Middle frontal gyrus (tissue), 1 donor: Measurements from ENCODE around the gene ATP8A1.
"Not testable (repeated sequence)": the region's sequence is repeated elsewhere in the genome, so short reads cannot be mapped to it uniquely, and the experiment has no call there.

ENCODE experiments used
- DNase-seq: peaks from one replicate; pipeline ENCODE4 v3.0.0-alpha.2; 2015; ENCODE audit warnings: low spot score; ENCODE audit errors: extremely low spot score

The ATP8A1 gene

DNA sequence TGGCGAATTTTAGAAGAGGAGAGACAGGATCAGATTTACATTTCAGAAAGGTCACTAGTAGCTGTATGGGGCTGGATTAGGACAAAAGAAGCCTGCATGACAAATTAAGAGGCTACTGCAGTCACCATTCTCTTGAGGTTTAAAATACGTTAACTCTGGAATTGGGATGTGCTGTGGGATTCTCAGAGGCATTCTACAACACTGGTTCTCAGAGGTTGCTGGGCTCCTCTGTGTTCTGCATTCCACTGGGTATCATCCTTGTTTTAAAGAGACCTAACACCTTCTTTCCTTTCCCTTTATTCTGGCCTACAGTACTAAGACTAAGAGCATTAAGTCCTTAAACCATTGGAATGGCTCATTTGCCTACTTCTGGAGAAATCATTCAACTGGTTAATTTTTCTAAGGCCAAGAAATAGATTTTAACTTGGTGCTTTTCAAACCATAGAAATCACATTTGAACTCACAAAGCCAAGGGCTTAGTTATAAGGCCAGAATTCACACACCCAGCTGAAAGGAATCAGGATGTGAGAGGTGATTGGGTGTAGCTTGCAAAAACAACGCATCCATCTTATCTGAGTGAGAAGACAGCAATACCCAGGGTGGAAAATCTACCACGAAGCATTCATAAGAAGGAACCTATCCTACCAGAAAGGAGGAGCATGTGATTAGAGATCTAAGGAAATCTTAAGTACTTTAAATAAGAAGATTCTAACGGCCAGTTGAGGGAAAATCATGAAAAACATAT is 143.0 kb downstream of the ATP8A1 start:
- no peak for DNase-seq

DNA sequence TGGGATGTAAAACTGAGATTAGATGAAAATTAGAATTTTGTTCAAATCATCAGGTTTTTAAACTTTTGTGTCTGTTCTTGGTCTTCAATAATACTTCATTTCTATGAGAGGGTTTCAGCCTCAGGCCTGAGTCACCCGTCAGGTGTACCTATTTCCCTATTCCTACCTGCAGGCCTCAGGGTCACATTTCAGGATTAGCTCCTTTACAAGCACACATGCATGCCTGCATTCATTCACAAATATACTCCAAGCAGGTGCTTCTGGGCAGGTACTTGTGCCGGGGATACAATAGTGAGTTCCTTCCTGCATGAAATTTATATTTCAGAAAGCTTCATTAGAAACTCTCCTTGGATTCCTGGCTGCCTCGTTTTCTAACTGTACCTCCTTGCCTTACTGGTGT is 144.7 kb downstream of the ATP8A1 start:
- no peak for DNase-seq

DNA sequence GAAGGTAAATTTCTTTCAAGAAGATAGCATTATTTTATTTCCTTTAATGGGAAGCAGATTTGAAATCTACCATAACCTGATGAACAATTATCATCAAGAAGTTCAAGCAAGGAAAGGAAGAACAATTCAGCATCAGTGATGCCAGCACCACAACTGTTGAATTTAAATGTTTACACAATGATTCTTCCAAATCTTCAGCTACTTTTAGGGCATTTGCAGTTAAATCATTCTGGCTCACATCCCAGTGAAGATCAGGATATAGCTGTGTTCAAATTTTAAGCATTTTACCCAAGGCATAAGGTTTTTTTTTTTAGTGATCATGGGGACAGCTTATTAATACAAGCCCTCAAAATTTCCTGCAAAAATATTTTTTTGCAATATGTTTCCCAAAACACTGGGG is 146.7 kb downstream of the ATP8A1 start:
- no peak for DNase-seq

DNA sequence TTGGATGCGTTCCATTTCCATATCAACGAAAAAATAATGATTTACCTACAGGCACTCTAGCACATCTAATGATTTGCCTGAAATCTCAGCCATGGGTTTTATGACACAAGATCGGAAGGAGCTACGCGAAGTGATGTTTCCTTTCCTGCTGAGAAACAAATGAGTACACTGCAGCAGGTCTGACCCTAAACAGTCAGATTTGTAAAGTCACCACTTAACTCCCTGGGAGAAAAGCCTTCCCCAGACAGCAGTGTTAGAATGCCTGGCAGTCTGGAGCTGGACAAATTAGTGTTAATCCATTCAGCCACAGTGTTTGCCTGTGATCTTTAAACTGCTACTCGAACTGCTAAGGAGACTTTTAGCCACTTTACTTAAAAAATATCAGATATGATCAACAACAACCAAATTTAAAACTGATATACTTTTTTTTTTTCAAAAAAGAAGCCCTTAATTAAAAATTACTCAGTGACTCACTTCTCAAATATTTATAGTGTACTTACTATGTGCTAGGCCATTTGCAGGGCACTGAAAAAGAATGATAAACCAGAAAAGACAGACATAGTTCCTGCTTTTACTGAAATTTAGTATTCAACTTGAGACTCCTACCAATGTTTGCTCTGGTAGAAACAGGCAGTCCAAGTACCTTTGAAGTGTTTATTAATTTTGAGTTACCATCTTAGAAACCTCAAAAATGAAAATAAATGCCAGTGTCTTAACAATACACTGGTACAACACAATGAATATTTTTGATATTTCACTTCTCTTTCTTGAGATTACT is 155.1 kb downstream of the ATP8A1 start:
- no peak for DNase-seq

- no peak for DNase-seq
Observed at GRCh38 chr4:42498040-42498439, 158.9 kb downstream of the ATP8A1 start.

GRCh38 chr4:42497142-42497910 is 159.6 kb downstream of the ATP8A1 start:
- DNase-seq, result no peak

GRCh38 chr4:42492962-42493361 is 163.9 kb downstream of the ATP8A1 start:
- no peak for DNase-seq

DNA sequence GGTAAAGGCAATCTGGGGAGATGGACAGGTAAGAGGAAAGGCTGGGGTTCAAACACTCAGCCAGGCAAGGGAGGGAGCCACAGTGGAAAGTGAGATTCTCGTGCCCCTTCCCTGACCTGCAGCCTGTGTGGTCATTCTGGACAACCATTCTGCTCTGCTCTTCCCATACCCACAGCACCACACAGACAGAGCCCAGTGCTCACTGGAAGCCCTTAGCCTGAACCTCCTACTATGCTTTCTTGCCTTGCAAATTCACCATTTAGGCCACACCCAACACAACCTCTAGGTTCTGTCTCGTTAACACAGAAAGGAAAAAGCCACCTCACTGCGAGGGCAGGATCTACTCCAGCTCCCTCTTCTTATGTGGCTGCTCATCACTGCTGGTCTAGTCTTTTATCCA is 166.9 kb downstream of the ATP8A1 start:
- no peak for DNase-seq

GRCh38 chr4:42489095-42489494 is 167.8 kb downstream of the ATP8A1 start:
- no peak for DNase-seq

DNA sequence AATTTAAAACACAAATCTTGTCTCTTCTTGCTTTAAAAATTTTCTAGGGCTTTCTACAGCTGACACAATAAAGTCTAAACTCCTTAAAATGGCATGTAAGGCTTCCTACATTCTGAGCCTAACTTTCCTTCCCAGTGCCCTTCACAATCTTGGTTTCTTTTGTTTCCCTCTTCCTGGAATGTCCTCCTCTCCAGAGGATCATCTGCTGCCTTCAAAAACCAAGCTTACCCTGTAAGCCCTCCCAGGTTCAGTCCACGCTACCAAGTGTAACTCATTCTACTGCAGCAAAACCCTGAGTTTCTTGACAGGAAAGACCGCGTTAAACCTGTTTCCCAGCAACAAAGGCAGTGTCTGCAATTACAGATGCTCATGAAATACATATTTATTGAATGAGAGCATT is 168.4 kb downstream of the ATP8A1 start:
- no peak for DNase-seq

- no peak for DNase-seq
Observed at GRCh38 chr4:42488114-42488513, 168.8 kb downstream of the ATP8A1 start.

- no peak for DNase-seq
Observed at GRCh38 chr4:42487230-42487629, 169.7 kb downstream of the ATP8A1 start.

- not testable (repeated sequence) for DNase-seq
Observed at GRCh38 chr4:42486156-42486555, 170.7 kb downstream of the ATP8A1 start.

- DNase-seq, result no peak
Observed at GRCh38 chr4:42484630-42485029, 172.3 kb downstream of the ATP8A1 start.

DNA sequence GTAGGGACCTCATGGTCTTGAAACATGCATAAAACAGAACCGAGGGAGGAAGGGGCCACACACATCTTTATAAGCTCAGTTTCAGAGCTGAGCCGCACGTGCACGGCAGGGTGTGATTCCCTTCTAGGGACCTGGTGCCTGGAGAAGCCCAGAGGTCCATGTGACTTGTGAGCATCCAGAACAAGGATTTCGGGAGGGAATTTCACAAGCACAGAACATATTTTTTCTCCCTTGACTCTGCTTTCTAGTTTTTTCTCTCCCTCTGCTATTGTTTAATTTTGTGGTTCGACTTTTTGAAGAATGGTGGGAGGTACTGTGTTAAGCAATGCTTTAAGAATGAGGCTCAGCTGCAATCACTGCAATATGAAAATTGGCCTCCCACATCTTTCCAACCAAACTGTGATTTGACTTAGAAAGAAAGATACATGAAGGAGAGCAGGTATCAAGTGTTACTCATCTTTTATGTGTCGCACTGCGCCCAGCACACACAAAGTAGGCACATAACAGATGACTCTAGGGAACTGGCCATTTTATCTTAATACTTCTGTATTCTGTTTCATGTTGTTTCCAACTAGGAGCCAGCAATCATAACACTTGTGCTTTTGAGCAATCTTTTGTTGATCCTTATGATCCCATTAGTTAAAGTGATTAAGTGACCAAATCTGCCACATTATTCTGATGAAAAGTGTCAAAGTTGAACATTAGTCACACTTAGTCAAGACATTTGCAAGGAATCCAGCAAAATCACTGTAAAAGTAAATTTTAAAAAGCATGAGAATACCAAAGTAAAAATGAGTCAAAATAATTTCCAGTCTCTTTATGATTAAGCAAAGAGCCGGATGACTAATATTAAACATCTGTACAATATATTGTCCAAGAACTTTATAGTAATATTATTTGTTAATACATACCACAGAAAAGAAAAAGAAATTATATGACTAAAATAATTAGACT is 173.2 kb downstream of the ATP8A1 start:
- DNase-seq, result peak; percentile 25

GRCh38 chr4:42482516-42483327 is 174.2 kb downstream of the ATP8A1 start:
- DNase-seq, result no peak

GRCh38 chr4:42480717-42481116 is 176.2 kb downstream of the ATP8A1 start:
- no peak for DNase-seq

- no peak for DNase-seq
Observed at GRCh38 chr4:42480281-42480680, 176.6 kb downstream of the ATP8A1 start.

DNA sequence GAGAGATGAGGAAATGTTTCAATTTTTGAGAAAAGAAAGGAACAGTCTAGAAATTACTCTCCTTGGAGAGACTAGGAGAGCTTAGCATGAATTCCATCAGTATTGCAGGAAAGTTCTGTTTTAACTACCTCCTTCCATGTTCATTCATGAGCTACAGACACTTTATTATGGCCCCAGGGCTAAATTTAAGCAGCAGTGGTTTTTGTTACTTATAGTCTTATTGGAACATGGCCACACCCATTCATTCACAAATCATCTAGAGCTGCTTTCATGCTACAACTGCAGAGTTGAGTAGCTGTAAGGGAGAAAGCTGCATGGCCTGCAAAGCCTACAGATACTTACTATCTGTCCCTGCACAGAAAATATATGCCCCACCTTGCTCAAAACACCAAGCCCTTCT is 178.0 kb downstream of the ATP8A1 start:
- no peak for DNase-seq

GRCh38 chr4:42478509-42478908 is 178.4 kb downstream of the ATP8A1 start:
- DNase-seq, result no peak
